Mononuclear cell (primary cell): ENCODE measurements around the gene TFAM. TPM values are rescaled to one million over a fixed set of nuclear protein-coding genes. Genes with fewer than 3 reads are reported as not detected.

ENCODE experiments used
- H3K27me3 ChIP-seq: 2 replicates; pipeline ENCODE4 v1.6.0; 2011; ENCODE audit warnings: low read length, control low read depth; ENCODE audit not compliant: insufficient read depth
- H3K4me1 ChIP-seq: 2 replicates; pipeline ENCODE4 v1.5.1; 2011; ENCODE audit warnings: mild to moderate bottlenecking, low read length, control low read depth; ENCODE audit not compliant: insufficient read depth
- H3K4me3 ChIP-seq: 2 replicates; pipeline ENCODE4 v1.5.1; 2011; ENCODE audit warnings: mild to moderate bottlenecking, low read length, moderate library complexity
- H3K9me3 ChIP-seq: 2 replicates; pipeline ENCODE4 v1.5.1; 2011; ENCODE audit warnings: low read depth, mild to moderate bottlenecking, control low read depth, low read length
- total RNA-seq: library from RNA; depleted of rRNA; stranded (reverse); fragments of >200 nt; gene quantifications from one replicate; pipeline ENCODE4 v1.2.3, GENCODE V29; 2012

TFAM gene
- total RNA-seq, result 32.8 TPM

GRCh38 chr10:58384999-58385783, at the start of gene TFAM:
TFAM (plus strand) TSS chr10:58385410; CDS start chr10:58385548, 138 bp downstream.
- peak within 1 kb of the TSS; percentile 83 for H3K4me3 ChIP-seq
- peaks cover 32% of the 10 kb centered on the region for H3K4me1 ChIP-seq
- H3K27me3 ChIP-seq, result no peaks in the 10 kb centered on the region
- no peaks in the 10 kb centered on the region for H3K9me3 ChIP-seq

GRCh38 chr10:58336242-58336641, 49.0 kb upstream of the TFAM start:
- H3K27me3 ChIP-seq, result no peaks in the 10 kb centered on the region
- H3K9me3 ChIP-seq, result no peaks in the 10 kb centered on the region
- peak overlapping the region; percentile 84 for H3K4me3 ChIP-seq
- H3K4me1 ChIP-seq, result peaks cover 44% of the 10 kb centered on the region

- no peaks in the 10 kb centered on the region for H3K9me3 ChIP-seq
- H3K4me3 ChIP-seq, result no peak overlapping the region
- no peaks in the 10 kb centered on the region for H3K27me3 ChIP-seq
- peaks cover 25% of the 10 kb centered on the region for H3K4me1 ChIP-seq
These were observed 43.8 kb upstream of the TFAM start for GRCh38 chr10:58341422-58341821.

GRCh38 chr10:58341947-58342346, 43.3 kb upstream of the TFAM start:
- Histone ChIP-seq H3K4me1 (peaks cover 21% of the 10 kb centered on the region), H3K27me3 (no peaks in the 10 kb centered on the region), H3K9me3 (no peaks in the 10 kb centered on the region), H3K4me3 (no peak overlapping the region)

- Histone ChIP-seq H3K9me3 (no peaks in the 10 kb centered on the region), H3K27me3 (no peaks in the 10 kb centered on the region), H3K4me1 (peaks cover 45% of the 10 kb centered on the region), H3K4me3 (no peak overlapping the region)
These were observed 37.2 kb upstream of the TFAM start for GRCh38 chr10:58347967-58348366.

GRCh38 chr10:58348571-58349033, 36.6 kb upstream of the TFAM start:
- H3K9me3 ChIP-seq, result no peaks in the 10 kb centered on the region
- H3K27me3 ChIP-seq, result no peaks in the 10 kb centered on the region
- no peak overlapping the region for H3K4me3 ChIP-seq
- peaks cover 49% of the 10 kb centered on the region for H3K4me1 ChIP-seq

- Histone ChIP-seq H3K27me3 (no peaks in the 10 kb centered on the region), H3K9me3 (no peaks in the 10 kb centered on the region), H3K4me1 (peaks cover 49% of the 10 kb centered on the region), H3K4me3 (no peak overlapping the region)
These were observed 35.2 kb upstream of the TFAM start for GRCh38 chr10:58350023-58350422.

GRCh38 chr10:58350619-58351323, 34.4 kb upstream of the TFAM start:
- H3K27me3 ChIP-seq, result no peaks in the 10 kb centered on the region
- no peaks in the 10 kb centered on the region for H3K9me3 ChIP-seq
- no peak overlapping the region for H3K4me3 ChIP-seq
- peaks cover 49% of the 10 kb centered on the region for H3K4me1 ChIP-seq

GRCh38 chr10:58351616-58352578, 33.3 kb upstream of the TFAM start:
- no peak overlapping the region for H3K4me3 ChIP-seq
- H3K27me3 ChIP-seq, result no peaks in the 10 kb centered on the region
- H3K9me3 ChIP-seq, result no peaks in the 10 kb centered on the region
- H3K4me1 ChIP-seq, result peaks cover 49% of the 10 kb centered on the region

- Histone ChIP-seq H3K27me3 (no peaks in the 10 kb centered on the region), H3K4me1 (peaks cover 40% of the 10 kb centered on the region), H3K4me3 (no peak overlapping the region), H3K9me3 (no peaks in the 10 kb centered on the region)
These were observed 32.1 kb upstream of the TFAM start for GRCh38 chr10:58352956-58353610.

GRCh38 chr10:58356756-58357155, 28.5 kb upstream of the TFAM start:
- Histone ChIP-seq H3K27me3 (no peaks in the 10 kb centered on the region), H3K4me3 (no peak overlapping the region), H3K4me1 (peaks cover 36% of the 10 kb centered on the region), H3K9me3 (no peaks in the 10 kb centered on the region)

GRCh38 chr10:58358314-58358933, 26.8 kb upstream of the TFAM start:
- Histone ChIP-seq H3K4me1 (peaks cover 21% of the 10 kb centered on the region), H3K9me3 (no peaks in the 10 kb centered on the region), H3K27me3 (no peaks in the 10 kb centered on the region), H3K4me3 (no peak overlapping the region)

- H3K27me3 ChIP-seq, result no peaks in the 10 kb centered on the region
- peaks cover 21% of the 10 kb centered on the region for H3K4me1 ChIP-seq
- no peaks in the 10 kb centered on the region for H3K9me3 ChIP-seq
- no peak overlapping the region for H3K4me3 ChIP-seq
These were observed 26.3 kb upstream of the TFAM start for GRCh38 chr10:58358947-58359346.

- no peak overlapping the region for H3K4me3 ChIP-seq
- no peaks in the 10 kb centered on the region for H3K9me3 ChIP-seq
- no peaks in the 10 kb centered on the region for H3K27me3 ChIP-seq
- H3K4me1 ChIP-seq, result peaks cover 21% of the 10 kb centered on the region
These were observed 25.7 kb upstream of the TFAM start for GRCh38 chr10:58359541-58359940.
